Stimulated activated CD8-positive, alpha-beta memory T cell treated with anti-CD3 and anti-CD28 coated beads, Interleukin-15, amount 100 ng/mL, for 1 hour (primary cell): ENCODE data around the gene PPP1R9A.

Experiments used
- DNase-seq: peaks from one replicate; pipeline ENCODE4 v3.0.0-alpha.2; 2020; ENCODE audit warnings: low read depth

The PPP1R9A gene

GRCh38 chr7:95264363-95264891, 357.0 kb downstream of the PPP1R9A start:
- no peak for DNase-seq

DNA sequence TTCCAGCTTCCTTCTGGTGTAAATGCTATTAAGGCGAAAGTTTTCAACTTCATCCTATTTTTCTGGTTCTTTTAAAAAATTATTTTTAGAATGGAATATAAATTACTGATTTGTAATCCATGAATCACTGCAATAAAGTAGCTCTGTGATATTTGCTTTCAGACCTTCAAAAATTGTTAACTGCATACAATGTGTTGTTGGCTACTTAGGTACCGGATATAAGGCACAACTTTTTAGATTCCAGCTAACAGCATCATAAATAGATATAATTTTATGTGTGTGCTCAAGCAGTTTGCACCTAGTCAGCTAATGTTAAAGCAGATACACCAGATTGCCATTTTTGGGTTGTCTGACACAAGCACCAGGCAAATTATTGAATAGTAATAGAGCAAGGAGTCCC, 358.2 kb downstream of the PPP1R9A start:
- DNase-seq = no peak

DNA sequence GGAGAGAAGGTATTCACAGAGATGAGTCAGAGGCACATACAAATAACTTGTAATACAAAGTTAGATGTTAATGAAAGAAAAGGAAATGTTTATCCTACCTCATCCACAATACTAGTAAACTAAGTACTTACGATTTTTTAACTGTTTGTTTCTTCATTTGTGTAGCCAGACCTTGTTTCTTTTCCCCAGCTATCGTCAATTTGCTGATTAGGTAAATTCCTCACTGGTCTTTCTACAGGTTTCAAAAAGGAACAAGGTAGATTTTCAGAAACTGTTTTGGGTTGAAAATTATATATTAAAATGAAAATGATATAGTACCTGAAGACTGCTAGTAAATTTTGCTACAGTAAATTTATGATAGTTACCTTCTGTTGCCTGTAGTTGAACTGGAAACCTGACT, 360.4 kb downstream of the PPP1R9A start:
- DNase-seq = no peak

DNA sequence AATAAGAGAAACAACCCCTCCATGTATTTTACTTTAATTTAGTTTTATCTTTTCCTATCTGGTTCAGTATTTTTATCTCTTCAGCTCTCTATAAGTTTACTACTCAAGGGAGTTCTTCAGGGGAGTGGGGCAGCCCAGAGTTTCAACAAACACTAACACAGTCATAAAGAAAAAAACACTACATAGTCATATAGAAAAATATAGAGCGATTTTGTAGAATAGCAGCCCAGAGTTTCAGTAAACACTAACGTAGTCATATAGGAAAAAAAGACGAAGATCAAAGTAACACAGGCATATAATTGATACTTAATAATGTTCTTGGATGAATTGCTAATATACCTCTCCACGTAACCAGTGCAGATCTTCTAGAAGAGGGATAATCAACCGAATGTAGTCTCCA, 362.2 kb downstream of the PPP1R9A start:
- no peak for DNase-seq

DNA sequence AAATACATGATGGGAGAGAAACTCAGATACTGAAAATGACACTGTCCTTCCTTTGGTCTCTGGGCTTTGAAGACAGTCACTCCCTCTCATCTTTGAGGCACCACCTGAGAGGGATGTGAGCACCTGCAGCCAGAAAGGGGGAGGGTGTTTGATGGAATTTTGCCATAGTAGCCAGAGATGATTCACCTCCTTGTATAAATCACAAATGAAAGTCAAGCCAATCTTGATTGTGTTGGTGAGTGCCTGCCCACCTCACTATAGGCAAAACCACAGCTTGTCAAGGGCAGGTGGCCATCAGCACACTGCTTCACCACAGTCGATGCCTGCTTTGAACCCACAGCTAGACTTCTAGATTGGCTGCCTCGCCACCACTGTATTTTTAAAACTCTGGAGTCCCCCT, 368.7 kb downstream of the PPP1R9A start:
- DNase-seq = no peak

DNA sequence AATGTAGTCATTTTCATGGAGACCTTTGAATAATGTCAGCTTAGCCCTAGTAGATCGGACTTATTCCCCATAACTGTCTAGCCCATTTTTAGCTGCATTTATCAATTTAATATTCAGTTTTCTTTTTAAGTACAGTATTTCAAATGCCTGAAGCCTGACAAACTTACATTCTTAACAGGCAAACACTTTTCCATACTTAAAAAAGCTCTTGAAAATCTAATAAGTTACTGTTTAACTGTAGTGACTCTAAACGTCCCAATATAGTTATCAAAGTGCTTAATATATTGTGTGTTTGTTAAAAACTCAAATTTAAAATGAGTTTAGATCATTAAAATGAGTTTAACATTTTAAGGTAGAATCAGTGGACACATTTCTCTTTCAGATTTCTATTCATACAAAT, 372.0 kb downstream of the PPP1R9A start:
- no peak for DNase-seq

- DNase-seq = no peak
These were observed 378.7 kb downstream of the PPP1R9A start for GRCh38 chr7:95286096-95286495.

DNA sequence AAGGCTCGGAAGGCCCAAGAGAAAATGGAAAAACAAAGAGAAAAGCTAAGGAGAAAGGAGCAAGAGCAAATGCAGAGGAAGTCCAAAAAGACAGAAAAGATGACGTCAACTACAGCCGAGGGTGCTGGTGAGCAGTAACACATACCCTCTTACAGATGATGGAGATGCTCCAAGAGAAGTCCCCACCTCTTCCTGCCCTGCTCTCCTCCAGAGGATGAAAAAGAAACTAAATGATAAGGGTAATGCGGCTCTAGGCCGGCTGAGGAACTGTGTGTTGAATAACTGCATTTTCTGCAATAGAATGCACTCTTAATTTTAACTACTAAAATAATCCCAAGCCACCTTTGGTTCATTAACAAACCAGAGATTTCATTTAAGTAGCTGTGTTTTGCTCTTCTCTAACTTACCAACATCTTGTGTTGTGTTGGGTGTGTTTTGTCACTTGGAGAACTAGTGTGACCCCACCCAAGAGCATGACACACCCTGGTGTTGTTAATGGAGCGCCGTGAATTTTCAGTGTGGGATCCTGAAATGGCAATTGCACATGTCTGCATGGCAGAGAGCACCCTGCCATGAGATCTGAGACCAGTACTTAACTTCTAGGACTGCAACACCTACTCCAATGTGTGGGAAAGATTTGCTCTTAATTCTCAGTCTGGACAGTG, 382.9 kb downstream of the PPP1R9A start:
- no peak for DNase-seq

- no peak for DNase-seq
These were observed 388.0 kb downstream of the PPP1R9A start for GRCh38 chr7:95295397-95295796.

DNA sequence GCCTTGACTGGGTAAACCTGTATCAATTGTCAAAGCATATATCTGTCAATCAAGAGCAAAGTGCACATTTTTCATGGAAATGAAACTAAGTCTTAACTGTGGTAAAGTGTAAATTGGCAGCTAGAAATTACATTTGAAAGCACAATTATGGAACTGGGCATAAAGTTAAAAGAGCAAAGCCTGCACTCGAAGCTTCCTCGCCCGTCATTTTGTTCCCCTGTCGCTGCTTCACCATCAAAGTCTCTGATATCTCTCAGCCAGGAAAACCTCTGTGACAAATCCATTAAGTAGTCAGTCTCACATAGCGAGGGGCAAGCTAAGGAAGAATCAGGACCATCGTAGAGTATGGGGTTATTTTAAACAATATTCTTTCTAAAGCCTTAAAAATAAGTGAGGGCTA, 389.1 kb downstream of the PPP1R9A start:
- no peak for DNase-seq

DNA sequence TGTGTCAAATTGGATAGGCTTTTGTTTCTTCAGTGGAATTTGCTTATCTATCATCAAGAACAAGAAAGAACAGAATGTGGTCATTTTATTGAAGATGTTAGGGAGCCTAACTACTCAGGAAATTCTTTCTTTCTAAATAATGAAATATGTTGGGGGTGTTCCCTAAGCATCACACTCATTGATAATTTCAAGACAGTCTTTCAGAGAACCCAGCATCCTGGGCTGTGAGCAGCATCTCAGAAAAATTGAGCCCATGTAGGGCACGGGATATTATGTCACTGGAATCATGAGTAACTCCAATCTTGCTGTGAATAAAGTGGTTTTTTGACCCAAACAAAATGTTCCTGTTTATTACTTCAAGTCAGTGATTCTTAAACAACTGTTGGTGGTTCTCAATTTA, 389.6 kb downstream of the PPP1R9A start:
- DNase-seq = no peak

- DNase-seq = no peak
These were observed 390.7 kb downstream of the PPP1R9A start for GRCh38 chr7:95298091-95298490.

DNA sequence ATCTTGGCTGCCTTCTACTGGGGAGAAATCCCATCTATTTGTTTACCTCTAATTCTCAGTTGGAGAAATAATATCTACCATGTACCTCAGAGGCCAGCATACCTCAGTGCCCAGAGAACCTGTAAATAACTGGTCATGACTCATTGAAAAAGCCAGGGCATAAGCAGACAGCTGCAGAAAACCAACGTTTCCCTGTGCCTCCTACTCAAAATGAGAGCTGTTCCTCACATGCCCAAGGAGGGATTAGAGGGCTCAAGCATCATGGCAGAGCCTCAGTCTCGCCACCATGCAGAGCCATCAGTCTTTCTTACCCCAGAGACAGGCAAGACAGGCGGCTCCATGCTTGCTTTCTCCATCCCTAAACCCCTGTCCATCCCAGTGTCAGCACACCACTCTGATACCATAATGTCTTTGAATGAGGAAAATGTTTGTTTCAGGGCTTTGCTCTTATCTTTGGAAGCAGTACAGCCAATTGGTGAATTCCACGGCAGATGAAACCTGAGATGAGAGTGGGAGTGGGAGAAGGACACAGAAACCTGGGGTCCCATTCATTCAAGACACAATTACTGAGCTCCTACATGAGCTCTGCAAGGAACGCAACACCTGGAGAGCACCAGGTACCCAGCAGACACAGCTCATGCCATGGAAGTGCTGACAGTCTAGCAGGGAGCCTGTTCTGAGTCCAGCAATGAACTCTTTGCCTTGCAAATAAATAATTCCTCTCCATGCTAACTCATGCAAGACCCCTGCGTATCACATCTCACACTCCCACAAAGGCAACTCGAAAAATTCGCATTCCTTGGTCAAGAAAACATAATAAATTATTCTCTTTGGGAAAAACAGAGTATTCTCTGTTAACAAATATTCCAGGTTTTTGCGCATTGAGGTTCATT, 395.9 kb downstream of the PPP1R9A start:
- no peak for DNase-seq

GRCh38 chr7:95304990-95305389, 397.6 kb downstream of the PPP1R9A start:
- no peak for DNase-seq

- no peak for DNase-seq
These were observed 402.6 kb downstream of the PPP1R9A start for GRCh38 chr7:95309951-95310350.

DNA sequence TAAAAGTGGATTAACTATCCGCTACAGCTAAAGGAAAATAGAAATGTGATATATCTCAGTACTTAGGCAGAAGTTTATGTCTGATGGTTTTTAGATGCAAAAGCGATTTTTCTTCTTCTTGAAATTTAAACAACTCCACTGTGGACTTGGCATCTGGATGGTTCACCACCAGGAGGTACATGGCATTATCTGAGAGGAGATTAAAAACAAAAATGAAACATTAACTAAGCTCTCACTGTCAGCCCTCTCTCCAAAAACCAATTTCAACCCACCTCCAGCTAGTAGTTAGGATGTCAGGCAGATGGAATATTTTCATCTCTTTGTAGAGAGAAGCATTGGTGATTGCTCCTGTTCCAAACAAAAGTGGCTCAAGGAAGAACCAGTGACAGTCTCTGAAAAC, 404.0 kb downstream of the PPP1R9A start:
- no peak for DNase-seq

- no peak for DNase-seq
These were observed 405.2 kb downstream of the PPP1R9A start for GRCh38 chr7:95312561-95312960.

GRCh38 chr7:95316588-95316987, 409.2 kb downstream of the PPP1R9A start:
- no peak for DNase-seq

GRCh38 chr7:95317546-95317945, 410.2 kb downstream of the PPP1R9A start:
- DNase-seq = no peak

- no peak for DNase-seq
These were observed 410.6 kb downstream of the PPP1R9A start for GRCh38 chr7:95317966-95318365.

DNA sequence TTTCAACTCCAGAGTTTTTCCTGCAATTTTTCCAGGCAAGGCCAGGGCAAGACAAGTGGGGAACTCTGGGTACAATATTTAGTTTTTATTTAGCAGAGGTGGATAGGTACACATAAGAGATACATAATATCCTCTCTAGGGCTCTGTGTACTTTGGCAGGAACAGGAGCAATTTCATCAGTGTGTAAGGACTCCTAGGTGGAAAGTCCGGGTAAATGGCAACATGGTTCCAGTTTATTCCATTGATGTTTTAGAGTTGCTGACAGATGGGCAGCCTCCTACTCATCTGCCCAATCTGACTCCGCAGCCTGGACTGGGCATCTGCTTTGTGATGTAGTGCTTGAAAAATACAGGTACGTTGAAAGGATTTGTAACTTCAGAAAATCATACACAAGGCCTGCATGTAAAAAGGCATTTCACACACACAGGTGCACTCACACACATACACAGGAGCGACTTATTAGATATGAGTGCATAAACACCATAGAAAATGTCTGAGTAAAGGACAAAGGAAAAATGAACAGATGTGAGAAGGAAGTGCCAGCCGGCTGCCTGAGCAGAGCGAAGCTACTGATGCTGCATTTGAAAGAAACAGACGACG, 411.2 kb downstream of the PPP1R9A start:
- DNase-seq = no peak

DNA sequence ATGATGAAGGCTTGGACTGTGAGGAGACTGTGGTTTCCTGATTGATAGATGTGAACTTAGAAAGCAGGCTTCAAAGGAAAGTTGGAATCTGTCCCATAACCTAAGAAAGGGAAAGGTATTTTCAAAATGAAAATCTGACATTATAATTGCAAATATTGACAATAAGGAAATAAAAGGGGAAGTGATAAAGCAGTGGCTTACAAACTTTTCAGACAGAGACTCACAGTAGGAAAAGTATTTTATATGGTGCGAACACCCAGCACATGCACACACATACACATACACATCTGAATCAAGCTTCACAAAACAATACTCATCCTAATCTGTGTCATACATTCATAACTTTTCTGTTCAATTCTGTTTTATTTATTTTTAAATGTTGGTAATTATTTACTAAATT, 412.2 kb downstream of the PPP1R9A start:
- no peak for DNase-seq

DNA sequence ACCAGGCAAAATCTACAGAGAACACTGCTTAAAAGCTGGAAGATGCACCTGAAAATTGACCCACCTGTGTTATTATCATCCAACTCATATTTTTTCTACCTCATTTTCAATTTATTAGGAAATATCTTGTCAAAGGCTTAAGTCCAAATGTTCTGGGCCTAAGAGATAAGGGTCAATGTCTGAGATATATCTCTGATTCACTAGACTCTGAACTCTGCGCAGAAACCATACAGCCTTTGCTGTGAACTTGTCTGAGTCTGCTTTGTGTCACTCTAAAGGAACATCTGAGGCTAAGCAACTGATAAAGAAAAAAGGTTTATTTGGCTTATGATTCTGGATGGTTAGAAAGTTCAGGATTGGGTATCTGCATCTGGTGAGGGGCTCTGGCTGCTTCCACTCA, 413.3 kb downstream of the PPP1R9A start:
- DNase-seq = no peak
